ENCODE measurements around the gene STKLD1. TPM values are rescaled to one million over a fixed set of nuclear protein-coding genes. Genes with fewer than 3 reads are reported as not detected.
A peak's percentile ranks its signal among the peaks of the same experiment; 100 is the strongest.

The STKLD1 gene
- total and polyA plus RNA-seq, 2 donors (not counting 1 experiment from before 2014, with no cell fraction given) = 0.18 to 1.1 TPM

DNA sequence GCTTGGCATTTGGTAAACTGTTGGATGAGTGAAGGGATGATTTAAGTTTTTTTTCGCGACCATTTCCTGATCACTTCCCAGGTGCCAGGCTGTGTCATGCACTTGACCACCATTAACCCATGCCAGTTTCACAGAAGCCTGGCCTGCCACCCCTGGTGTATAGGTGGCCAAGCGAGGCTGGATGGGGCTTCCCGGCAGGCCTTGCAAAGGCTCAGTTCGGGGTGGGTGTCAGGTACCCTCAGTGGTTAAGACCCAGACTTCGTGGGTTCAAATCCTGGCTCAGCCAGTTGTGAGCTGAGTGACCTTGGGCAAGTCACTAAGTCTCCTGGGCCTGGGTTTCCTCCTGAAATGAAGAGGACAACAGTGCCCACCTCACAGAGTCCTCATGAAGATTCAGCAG, 30.6 kb upstream of the STKLD1 start:
- intact Hi-C loops (cut with micrococcal nuclease) = loop anchor here (5.0 kb wide), 1 partner anchor 132 kb away; the partner anchor contains the start of gene SLC2A6
- 100% methylated on average over 5 of the region's 6 CpGs for WGBS (ENCODE audit: insufficient coverage)
- Histone ChIP-seq H3K4me3 (ENCODE audit: control extremely low read depth in 1 of 5, extremely low read depth in 1 of 5, insufficient read depth in 1 of 5, low read depth in 2 of 5, low read length in 4 of 5) (no peak overlapping the region), H3K9me3 (ENCODE audit: control extremely low read depth in 1 of 3, control insufficient read depth in 2 of 3, insufficient read depth in 1 of 3, low read length in 2 of 3) (no peaks in the 10 kb centered on the region), H4K20me1 (ENCODE audit: control insufficient read depth, insufficient read depth, low read length, poor library complexity, severe bottlenecking) (peaks cover 27% of the 10 kb centered on the region), H2AFZ (ENCODE audit: insufficient read depth, low read depth, low read length, poor library complexity, severe bottlenecking) (no peak overlapping the region), H3K36me3 (replicated peaks in 1 of 2; ENCODE audit: control extremely low read depth in 1 of 2, control insufficient read depth in 1 of 2, extremely low read depth in 1 of 2, insufficient read depth in 2 of 2, low read length in 1 of 2) (peaks cover 0 to 62% of the 10 kb centered on the region in 2 experiments), H3K79me2 (ENCODE audit: control insufficient read depth, insufficient read depth, low read length) (peaks cover 41% of the 10 kb centered on the region), H3K27me3 (replicated peaks in 1 of 4; ENCODE audit: control extremely low read depth in 1 of 4, control insufficient read depth in 3 of 4, insufficient read depth in 4 of 4, low read length in 3 of 4) (no peaks in the 10 kb centered on the region), H3K4me2 (replicated peaks; ENCODE audit: low read depth, low read length, poor library complexity, severe bottlenecking) (no peak overlapping the region), H3K4me1 (ENCODE audit: control insufficient read depth in 2 of 2, insufficient read depth in 2 of 2, low read length in 2 of 2) (peaks cover 36 to 50% of the 10 kb centered on the region in 2 donors), H3K9ac (ENCODE audit: low read length) (no peak overlapping the region), H3K27ac (ENCODE audit: low read length in 2 of 2) (no peak overlapping the region)
- CTCF ChIA-PET = interaction anchor here (0.5 kb wide), 1 partner anchor 10 kb away, joined by 4 read pairs; no protein-coding TSS in a partner anchor
- peaks cover 52% of the 10 kb centered on the region for H3K4me1 Mint-ChIP-seq
- no peak overlapping the region for H3K27ac Mint-ChIP-seq
- TF ChIP-seq EZH2 (IDR thresholded peaks at IDR 0.05; ENCODE audit: borderline replicate concordance, insufficient read depth, low read depth, low read length, poor library complexity, severe bottlenecking) = no peak
- TF ChIP-seq, protein P1, sequence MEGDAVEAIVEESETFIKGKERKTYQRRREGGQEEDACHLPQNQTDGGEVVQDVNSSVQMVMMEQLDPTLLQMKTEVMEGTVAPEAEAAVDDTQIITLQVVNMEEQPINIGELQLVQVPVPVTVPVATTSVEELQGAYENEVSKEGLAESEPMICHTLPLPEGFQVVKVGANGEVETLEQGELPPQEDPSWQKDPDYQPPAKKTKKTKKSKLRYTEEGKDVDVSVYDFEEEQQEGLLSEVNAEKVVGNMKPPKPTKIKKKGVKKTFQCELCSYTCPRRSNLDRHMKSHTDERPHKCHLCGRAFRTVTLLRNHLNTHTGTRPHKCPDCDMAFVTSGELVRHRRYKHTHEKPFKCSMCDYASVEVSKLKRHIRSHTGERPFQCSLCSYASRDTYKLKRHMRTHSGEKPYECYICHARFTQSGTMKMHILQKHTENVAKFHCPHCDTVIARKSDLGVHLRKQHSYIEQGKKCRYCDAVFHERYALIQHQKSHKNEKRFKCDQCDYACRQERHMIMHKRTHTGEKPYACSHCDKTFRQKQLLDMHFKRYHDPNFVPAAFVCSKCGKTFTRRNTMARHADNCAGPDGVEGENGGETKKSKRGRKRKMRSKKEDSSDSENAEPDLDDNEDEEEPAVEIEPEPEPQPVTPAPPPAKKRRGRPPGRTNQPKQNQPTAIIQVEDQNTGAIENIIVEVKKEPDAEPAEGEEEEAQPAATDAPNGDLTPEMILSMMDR (IDR thresholded peaks at IDR 0.05) = no peak
- no peaks in the 10 kb centered on the region for H3K27me3 Mint-ChIP-seq
- POLR2A ChIA-PET = no interaction called here
- no peak for DNase-seq
- H3K4me3 Mint-ChIP-seq = peak overlapping the region; percentile 34
- no peak for ATAC-seq (ENCODE audit: low read depth)
- no peaks in the 10 kb centered on the region for H3K9me3 Mint-ChIP-seq (ENCODE audit: insufficient read depth)

DNA sequence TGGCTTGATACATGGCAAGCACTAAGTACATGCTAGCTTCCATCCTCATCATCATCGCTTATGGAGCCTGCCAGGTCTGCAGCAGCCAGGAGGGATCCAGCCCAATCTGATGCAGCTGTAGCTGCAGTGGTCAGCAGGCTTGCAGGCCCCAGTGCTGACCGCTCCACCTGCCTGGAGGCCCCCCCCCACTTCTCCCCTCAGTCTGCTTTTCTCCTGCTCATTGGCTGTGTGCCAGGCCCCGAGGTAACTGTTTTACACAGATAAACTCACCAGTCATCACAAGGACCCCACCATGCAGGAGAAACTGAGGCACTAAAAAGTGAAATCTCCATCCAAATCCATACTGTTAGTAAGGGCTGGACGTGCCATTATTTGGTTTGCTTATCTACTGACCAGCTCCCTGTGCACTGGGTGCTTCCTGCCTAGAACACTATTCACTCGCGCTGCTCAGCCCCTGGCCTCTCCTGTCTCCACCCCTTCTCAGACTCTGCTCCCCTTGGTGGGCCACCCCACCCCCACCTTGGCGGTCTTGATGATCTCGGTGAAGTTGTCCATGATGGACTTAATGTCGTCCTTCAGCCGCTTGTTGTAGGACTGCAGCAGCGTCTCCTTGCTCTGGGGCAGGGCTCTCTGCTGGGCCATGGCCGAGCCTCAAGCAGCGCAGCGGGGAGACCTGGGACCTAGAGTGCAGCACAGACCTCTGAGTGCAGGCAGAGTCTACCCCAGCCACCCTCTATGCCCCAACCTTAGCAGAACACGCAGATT, 30.0 kb upstream of the STKLD1 start:
- 87% methylated on average over 15 of the region's 15 CpGs for WGBS (ENCODE audit: insufficient coverage)
- Histone ChIP-seq H3K27ac (ENCODE audit: low read length in 2 of 2) (peak overlapping the region in 1 of 2 donors; percentile 90), H3K4me1 (ENCODE audit: control insufficient read depth in 2 of 2, insufficient read depth in 2 of 2, low read length in 2 of 2) (peaks cover 30 to 43% of the 10 kb centered on the region in 2 donors), H3K9ac (ENCODE audit: low read length) (peak overlapping the region; percentile 93), H3K79me2 (ENCODE audit: control insufficient read depth, insufficient read depth, low read length) (peaks cover 41% of the 10 kb centered on the region), H3K36me3 (replicated peaks in 1 of 2; ENCODE audit: control extremely low read depth in 1 of 2, control insufficient read depth in 1 of 2, extremely low read depth in 1 of 2, insufficient read depth in 2 of 2, low read length in 1 of 2) (peaks cover 0 to 65% of the 10 kb centered on the region in 2 experiments), H3K27me3 (replicated peaks in 1 of 4; ENCODE audit: control extremely low read depth in 1 of 4, control insufficient read depth in 3 of 4, insufficient read depth in 4 of 4, low read length in 3 of 4) (no peaks in the 10 kb centered on the region), H3K4me2 (replicated peaks; ENCODE audit: low read depth, low read length, poor library complexity, severe bottlenecking) (peak overlapping the region; percentile 93), H2AFZ (ENCODE audit: insufficient read depth, low read depth, low read length, poor library complexity, severe bottlenecking) (no peak overlapping the region), H4K20me1 (ENCODE audit: control insufficient read depth, insufficient read depth, low read length, poor library complexity, severe bottlenecking) (peaks cover 27% of the 10 kb centered on the region), H3K9me3 (ENCODE audit: control extremely low read depth in 1 of 3, control insufficient read depth in 2 of 3, insufficient read depth in 1 of 3, low read length in 2 of 3) (no peaks in the 10 kb centered on the region), H3K4me3 (ENCODE audit: control extremely low read depth in 1 of 5, extremely low read depth in 1 of 5, insufficient read depth in 1 of 5, low read depth in 2 of 5, low read length in 4 of 5) (peak overlapping the region in 4 of 5 experiments; percentile 92 to 96 (median 93))
- POLR2A ChIA-PET = no interaction called here
- peaks cover 46% of the 10 kb centered on the region for H3K4me1 Mint-ChIP-seq
- TF ChIP-seq, protein P1 (IDR thresholded peaks at IDR 0.05) = no peak
- no peak for TF ChIP-seq EZH2 (IDR thresholded peaks at IDR 0.05; ENCODE audit: borderline replicate concordance, insufficient read depth, low read depth, low read length, poor library complexity, severe bottlenecking)
- CTCF ChIA-PET = interaction anchor here (0.5 kb wide), 1 partner anchor 9 kb away, joined by 4 read pairs; no protein-coding TSS in a partner anchor
- no peak for ATAC-seq (ENCODE audit: low read depth)
- intact Hi-C loops (cut with micrococcal nuclease) = loop anchor here (5.0 kb wide), 1 partner anchor 131 kb away; the partner anchor contains the start of gene SLC2A6
- H3K9me3 Mint-ChIP-seq (ENCODE audit: insufficient read depth) = no peaks in the 10 kb centered on the region
- peak overlapping the region; percentile 83 for H3K27ac Mint-ChIP-seq
- no peaks in the 10 kb centered on the region for H3K27me3 Mint-ChIP-seq
- no peak for DNase-seq
- peak overlapping the region; percentile 97 for H3K4me3 Mint-ChIP-seq
